DOHH2 (cell line): ENCODE measurements around the gene CDCP1.

ENCODE experiments used
- CTCF ChIP-seq: fragments of 200-600 bp; sonication (generic); IDR thresholded peaks from one replicate; pipeline ENCODE4 v1.5.1; 2014; ENCODE audit warnings: antibody characterized with exemption, mild to moderate bottlenecking, low read depth, low read length; ENCODE audit not compliant: poor library complexity, severe bottlenecking
- EZH2phosphoT487 ChIP-seq: fragments of 200-600 bp; sonication (generic); IDR thresholded peaks from 2 replicates; pipeline ENCODE4 v1.6.1; 2017; ENCODE audit warnings: borderline replicate concordance, mild to moderate bottlenecking, antibody characterized with exemption, low read length, moderate library complexity, mixed read lengths

DNA sequence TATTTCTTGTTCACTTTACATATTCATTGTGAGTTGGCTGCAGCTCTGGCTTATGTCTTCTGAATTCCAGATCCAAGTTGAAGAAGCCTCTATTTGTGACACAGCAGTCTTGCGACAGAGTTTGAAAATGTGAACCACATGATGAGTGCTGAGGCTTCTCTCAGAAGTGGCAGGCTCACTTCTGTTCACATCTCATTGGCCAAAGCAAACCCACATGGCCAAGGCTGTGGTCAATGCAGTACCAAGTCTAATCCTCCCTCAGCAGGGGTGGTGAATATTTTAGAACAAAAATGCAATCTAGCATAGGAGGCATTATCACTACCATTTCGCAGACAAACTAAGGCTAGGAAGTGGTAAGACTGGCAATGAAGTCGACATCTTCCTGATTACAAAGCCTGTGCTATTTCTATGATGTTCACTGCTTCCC, 45.2 kb downstream of the CDCP1 start:
- TF ChIP-seq CTCF (no peak), EZH2phosphoT487 (no peak)
